ENCODE data around the gene NKAIN2.

The NKAIN2 gene

GRCh38 chr6:124772733-124773319 lies 969.2 kb downstream of the NKAIN2 start:
- no peak for TF ChIP-seq CTCF (IDR thresholded peaks at IDR 0.05; ENCODE audit: insufficient read depth, low read depth, low read length, missing control alignments)
- no peak overlapping the region for H3K4me3 ChIP-seq (ENCODE audit: low read depth, low read length)
- no peak for DNase-seq (ENCODE audit: low read depth)

DNA sequence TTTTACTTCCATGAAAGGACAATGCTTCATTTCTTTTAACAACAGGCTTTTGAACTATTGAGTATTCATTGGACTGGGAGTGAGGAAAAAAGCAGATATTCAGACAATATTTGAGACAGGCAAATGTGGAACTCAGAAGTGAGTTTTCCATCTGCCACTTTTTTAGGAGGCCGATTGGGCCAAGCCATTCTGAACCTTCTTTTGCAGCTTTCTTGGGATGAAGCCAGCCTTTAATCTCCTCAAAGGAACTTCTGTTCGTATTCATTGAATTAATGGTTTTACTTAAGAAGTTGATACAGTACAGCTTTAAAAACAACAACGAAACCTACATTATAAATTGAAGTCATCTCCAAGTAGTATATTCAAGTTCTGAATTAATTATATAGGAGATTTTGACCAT lies 971.5 kb downstream of the NKAIN2 start:
- no peak overlapping the region for H3K4me3 ChIP-seq (ENCODE audit: low read depth, low read length)
- DNase-seq (ENCODE audit: low read depth), result no peak
- TF ChIP-seq CTCF (IDR thresholded peaks at IDR 0.05; ENCODE audit: insufficient read depth, low read depth, low read length, missing control alignments), result no peak

GRCh38 chr6:124777863-124778262 lies 974.2 kb downstream of the NKAIN2 start:
- no peak overlapping the region for H3K4me3 ChIP-seq (ENCODE audit: low read depth, low read length)
- DNase-seq (ENCODE audit: low read depth), result no peak
- TF ChIP-seq CTCF (IDR thresholded peaks at IDR 0.05; ENCODE audit: insufficient read depth, low read depth, low read length, missing control alignments), result no peak

GRCh38 chr6:124780623-124781022 lies 977.0 kb downstream of the NKAIN2 start:
- no peak for DNase-seq (ENCODE audit: low read depth)

DNA sequence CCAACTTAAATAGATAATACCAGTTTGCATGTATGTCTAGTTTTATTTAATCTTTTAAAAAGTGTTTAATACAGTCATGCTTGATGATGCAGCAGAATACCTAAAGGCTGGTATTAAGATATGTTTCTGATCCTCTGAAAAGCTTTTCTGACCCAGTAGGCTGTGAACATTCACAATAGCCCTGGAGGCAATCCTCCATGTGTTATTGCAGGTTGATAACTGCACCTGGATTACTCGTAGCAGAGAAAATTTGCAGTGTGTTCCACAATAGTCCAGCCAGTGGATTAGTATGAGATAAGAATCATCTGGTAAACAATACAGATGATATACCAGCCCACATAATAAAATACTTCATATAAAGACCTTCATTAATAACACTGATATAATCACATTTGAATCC lies 979.7 kb downstream of the NKAIN2 start:
- no peak for TF ChIP-seq CTCF (IDR thresholded peaks at IDR 0.05; ENCODE audit: insufficient read depth, low read depth, low read length, missing control alignments)
- H3K4me3 ChIP-seq (ENCODE audit: low read depth, low read length), result no peak overlapping the region
- DNase-seq (ENCODE audit: low read depth), result no peak

More at GRCh38 chr6:124780623-124781022, 977.0 kb downstream of the NKAIN2 start:
- TF ChIP-seq CTCF (IDR thresholded peaks at IDR 0.05; ENCODE audit: insufficient read depth, low read depth, low read length, missing control alignments), result no peak
- H3K4me3 ChIP-seq (ENCODE audit: low read depth, low read length), result no peak overlapping the region

- no peak for DNase-seq (ENCODE audit: low read depth)
- no peak for TF ChIP-seq CTCF (IDR thresholded peaks at IDR 0.05; ENCODE audit: insufficient read depth, low read depth, low read length, missing control alignments)
- H3K4me3 ChIP-seq (ENCODE audit: low read depth, low read length), result no peak overlapping the region
These were observed 987.5 kb downstream of the NKAIN2 start for GRCh38 chr6:124791156-124791555.

GRCh38 chr6:124792386-124792785 lies 988.7 kb downstream of the NKAIN2 start:
- H3K4me3 ChIP-seq (ENCODE audit: low read depth, low read length), result no peak overlapping the region
- no peak for TF ChIP-seq CTCF (IDR thresholded peaks at IDR 0.05; ENCODE audit: insufficient read depth, low read depth, low read length, missing control alignments)
- DNase-seq (ENCODE audit: low read depth), result no peak

All from GM12865 (cell line).